NT2/D1 (cell line): ENCODE data around the gene HAGHL.
A peak's percentile ranks its signal among the peaks of the same experiment; 100 is the strongest.

Experiments used
- DNase-seq: peaks from one replicate; pipeline ENCODE4 v3.0.0-alpha.2; 2011; ENCODE audit warnings: low read depth, low spot score
- H3K27me3 ChIP-seq: 2 replicates; pipeline ENCODE4 v1.6.0; 2011; ENCODE audit warnings: mild to moderate bottlenecking; ENCODE audit not compliant: insufficient read length, insufficient read depth
- H3K36me3 ChIP-seq: 2 replicates; pipeline ENCODE4 v1.6.1; 2011; ENCODE audit warnings: mild to moderate bottlenecking, low read length, mixed read lengths; ENCODE audit not compliant: insufficient read depth, insufficient read length
- H3K4me1 ChIP-seq: 2 replicates; pipeline ENCODE4 v1.5.1; 2011; ENCODE audit not compliant: insufficient read depth, insufficient read length
- H3K4me3 ChIP-seq: 2 replicates; pipeline ENCODE4 v1.5.1; 2011; ENCODE audit warnings: low read depth; ENCODE audit not compliant: insufficient read length
- H3K9ac ChIP-seq: 2 replicates; pipeline ENCODE4 v1.6.0; 2011; ENCODE audit warnings: low read depth; ENCODE audit not compliant: insufficient read length
- H3K9me3 ChIP-seq: 2 replicates; pipeline ENCODE4 v1.5.1; 2011; ENCODE audit warnings: mild to moderate bottlenecking, low read length; ENCODE audit not compliant: insufficient read depth
- SUZ12 ChIP-seq: IDR thresholded peaks from 2 replicates; pipeline ENCODE4 v1.6.1; 2011; ENCODE audit not compliant: insufficient read length, insufficient read depth; ENCODE audit errors: extremely low read depth
- YY1 ChIP-seq: IDR thresholded peaks from 2 replicates; pipeline ENCODE4 v1.6.1; 2011; ENCODE audit not compliant: insufficient read length, insufficient read depth
- ZNF274 ChIP-seq: IDR thresholded peaks from 2 replicates; pipeline ENCODE4 v1.6.1; 2011; ENCODE audit warnings: mild to moderate bottlenecking, low read depth, low read length

The HAGHL gene

GRCh38 chr16:725041-725376, 1.9 kb upstream of the HAGHL start:
- Histone ChIP-seq H3K36me3 (peaks cover 22% of the 10 kb centered on the region), H3K4me1 (peaks cover 25% of the 10 kb centered on the region), H3K27me3 (peaks cover 6% of the 10 kb centered on the region), H3K9me3 (no peaks in the 10 kb centered on the region; the same call in 1 of the 2 replicates), H3K4me3 (no peak overlapping the region), H3K9ac (no peak overlapping the region)
- DNase-seq: no peak
- TF ChIP-seq SUZ12 (no peak), ZNF274 (no peak)

- Histone ChIP-seq H3K9ac (peak overlapping the region; percentile 77), H3K27me3 (peaks cover 6% of the 10 kb centered on the region)
These were observed 1.3 kb upstream of the HAGHL start for GRCh38 chr16:725463-726187.

GRCh38 chr16:726188-726437, 793 bp upstream of the HAGHL start:
- Histone ChIP-seq H3K4me1 (peaks cover 27% of the 10 kb centered on the region), H3K9ac (peak overlapping the region; percentile 77), H3K27me3 (peaks cover 6% of the 10 kb centered on the region), H3K9me3 (no peaks in the 10 kb centered on the region; the same call in 1 of the 2 replicates), H3K36me3 (peaks cover 33% of the 10 kb centered on the region), H3K4me3 (peak overlapping the region; percentile 40)
- no peak for TF ChIP-seq YY1
- TF ChIP-seq ZNF274: no peak
- TF ChIP-seq SUZ12: no peak
- DNase-seq: no peak

More at GRCh38 chr16:725463-726187, 1.3 kb upstream of the HAGHL start:
- Histone ChIP-seq H3K9me3 (no peaks in the 10 kb centered on the region; the same call in 1 of the 2 replicates), H3K36me3 (peaks cover 28% of the 10 kb centered on the region), H3K4me1 (peaks cover 26% of the 10 kb centered on the region), H3K4me3 (peak overlapping the region; percentile 40)
- no peak for TF ChIP-seq SUZ12
- no peak for TF ChIP-seq ZNF274
- no peak for TF ChIP-seq YY1
- DNase-seq: no peak

GRCh38 chr16:727291-727977, 528 bp downstream of the HAGHL start:
- TF ChIP-seq SUZ12 (no peak), ZNF274 (no peak), YY1 (no peak)
- Histone ChIP-seq H3K36me3 (peaks cover 45% of the 10 kb centered on the region), H3K9me3 (no peaks in the 10 kb centered on the region; the same call in 1 of the 2 replicates), H3K9ac (peak overlapping the region; percentile 96), H3K4me3 (peak overlapping the region; percentile 91), H3K27me3 (peaks cover 6% of the 10 kb centered on the region), H3K4me1 (peaks cover 21% of the 10 kb centered on the region)
- no peak for DNase-seq

GRCh38 chr16:728131-728889, 1.4 kb downstream of the HAGHL start:
- Histone ChIP-seq H3K4me3 (peak overlapping the region; percentile 91), H3K36me3 (peaks cover 44% of the 10 kb centered on the region), H3K27me3 (peaks cover 6% of the 10 kb centered on the region), H3K9ac (peak overlapping the region; percentile 96), H3K9me3 (no peaks in the 10 kb centered on the region), H3K4me1 (peaks cover 21% of the 10 kb centered on the region)
- no peak for DNase-seq
- no peak for TF ChIP-seq YY1

GRCh38 chr16:728890-729744, 2.2 kb downstream of the HAGHL start:
- Histone ChIP-seq H3K27me3 (peaks cover 6% of the 10 kb centered on the region), H3K4me3 (peak overlapping the region; percentile 91), H3K9ac (peak overlapping the region; percentile 96), H3K9me3 (no peaks in the 10 kb centered on the region), H3K4me1 (peaks cover 21% of the 10 kb centered on the region), H3K36me3 (peaks cover 49% of the 10 kb centered on the region)
- DNase-seq: no peak
- TF ChIP-seq SUZ12: no peak
- TF ChIP-seq YY1: no peak
- no peak for TF ChIP-seq ZNF274
